Caki2 (cell line): ENCODE results near the gene OR9K2. TPM values are rescaled to one million over a fixed set of nuclear protein-coding genes. Genes with fewer than 3 reads are reported as not detected.
"Not testable (repeated sequence)": the region's sequence is repeated elsewhere in the genome, so short reads cannot be mapped to it uniquely, and the experiment has no call there.

Experiments
- DNase-seq: peaks from one replicate; pipeline ENCODE4 v3.0.0-alpha.2; 2015; ENCODE audit warnings: low read depth
- in situ Hi-C: cut with HindIII; loops from 2 replicates; pipeline ENCODE4 v1.10.0; 2016; ENCODE audit warnings: low sequenced_read_pairs, low pct_unique_long_range_greater_than_20kb, mixed read lengths
- total RNA-seq: library from RNA; depleted of rRNA; stranded (reverse); fragments of >200 nt; shearing (Covaris generic); gene quantifications from 2 replicates; pipeline ENCODE4 v1.2.3, GENCODE V29; 2014; ENCODE audit warnings: low replicate concordance; rRNA removed

The OR9K2 gene
- not detected in 2 replicates for total RNA-seq

GRCh38 chr12:55126106-55126505 is at the start of gene OR9K2:
Gene OR9K2 (plus strand): TSS chr12:55126406. CDS start chr12:55129835, 3,429 bp downstream.
- DNase-seq, result no peak
- in situ Hi-C loops, result no loop called here

GRCh38 chr12:55092579-55092978 is 33.6 kb upstream of the OR9K2 start:
- in situ Hi-C loops, result no loop called here

GRCh38 chr12:55112378-55112875 is 13.8 kb upstream of the OR9K2 start:
- in situ Hi-C loops, result no loop called here
- DNase-seq, result no peak

More at GRCh38 chr12:55092579-55092978, 33.6 kb upstream of the OR9K2 start:
- no peak for DNase-seq

- DNase-seq, result no peak
- in situ Hi-C loops, result no loop called here
Measured at GRCh38 chr12:55116152-55116551, 10.1 kb upstream of the OR9K2 start.

- in situ Hi-C loops, result no loop called here
- no peak for DNase-seq
Measured at GRCh38 chr12:55132816-55133215, 6.6 kb downstream of the OR9K2 start.

GRCh38 chr12:55142669-55143565 is 16.7 kb downstream of the OR9K2 start:
- in situ Hi-C loops, result no loop called here
- peak; percentile 23 for DNase-seq

GRCh38 chr12:55143566-55143870 is 17.3 kb downstream of the OR9K2 start:
- no peak for DNase-seq
- in situ Hi-C loops, result no loop called here

- DNase-seq, in situ Hi-C loops: not testable (repeated sequence)
Measured at GRCh38 chr12:55167010-55167640, 40.9 kb downstream of the OR9K2 start.

- in situ Hi-C loops, result no loop called here
- DNase-seq, result no peak
Measured at GRCh38 chr12:55171445-55171844, 45.2 kb downstream of the OR9K2 start.

GRCh38 chr12:55171846-55172245 is 45.6 kb downstream of the OR9K2 start:
- DNase-seq, in situ Hi-C loops: not testable (repeated sequence)

GRCh38 chr12:55172686-55173085 is 46.5 kb downstream of the OR9K2 start:
- no peak for DNase-seq
- in situ Hi-C loops, result no loop called here

- in situ Hi-C loops, result no loop called here
- DNase-seq, result no peak
Measured at GRCh38 chr12:55173456-55173855, 47.2 kb downstream of the OR9K2 start.

Other genes with a start within 250 kb of the OR9K2 start
- not detected in 2 replicates for gene TESPA1, start 141.6 kb upstream of the OR9K2 start, total RNA-seq
- not detected in 2 replicates for gene NEUROD4, start 106.4 kb upstream of the OR9K2 start, total RNA-seq
- gene OR10A7, start 94.6 kb downstream of the OR9K2 start, total RNA-seq, result not detected in 2 replicates
- not detected in 2 replicates for gene OR6C74, start 118.2 kb downstream of the OR9K2 start, total RNA-seq
- not detected in 2 replicates for gene OR6C6, start 170.2 kb downstream of the OR9K2 start, total RNA-seq
- not detected in 2 replicates for gene OR6C1, start 187.9 kb downstream of the OR9K2 start, total RNA-seq
- not detected in 2 replicates for gene OR6C3, start 204.3 kb downstream of the OR9K2 start, total RNA-seq
- not detected in 2 replicates for gene OR6C75, start 236.6 kb downstream of the OR9K2 start, total RNA-seq